Panc1 (cell line): Measurements from ENCODE around the gene ETV5.

ENCODE experiments used
- CTCF ChIP-seq: fragments of 450-650 bp; IDR thresholded peaks from 2 replicates; pipeline ENCODE4 v1.5.1; 2017; ENCODE audit warnings: mild to moderate bottlenecking
- POLR2AphosphoS5 ChIP-seq: IDR thresholded peaks from 2 replicates; pipeline ENCODE4 v1.6.1; 2012; ENCODE audit warnings: mild to moderate bottlenecking, low read depth, low read length, moderate library complexity
- SIN3A ChIP-seq: IDR thresholded peaks from 2 replicates; pipeline ENCODE4 v1.6.1; 2012; ENCODE audit warnings: low read depth, mild to moderate bottlenecking, low read length, moderate library complexity, borderline replicate concordance; ENCODE audit not compliant: insufficient read depth

GRCh38 chr3:186124592-186124991 is 15.7 kb upstream of the ETV5 start:
- no peak for TF ChIP-seq CTCF
- TF ChIP-seq SIN3A = no peak
- no peak for TF ChIP-seq POLR2AphosphoS5
